ENCODE measurements around the gene DOCK11.

DOCK11 gene

DNA sequence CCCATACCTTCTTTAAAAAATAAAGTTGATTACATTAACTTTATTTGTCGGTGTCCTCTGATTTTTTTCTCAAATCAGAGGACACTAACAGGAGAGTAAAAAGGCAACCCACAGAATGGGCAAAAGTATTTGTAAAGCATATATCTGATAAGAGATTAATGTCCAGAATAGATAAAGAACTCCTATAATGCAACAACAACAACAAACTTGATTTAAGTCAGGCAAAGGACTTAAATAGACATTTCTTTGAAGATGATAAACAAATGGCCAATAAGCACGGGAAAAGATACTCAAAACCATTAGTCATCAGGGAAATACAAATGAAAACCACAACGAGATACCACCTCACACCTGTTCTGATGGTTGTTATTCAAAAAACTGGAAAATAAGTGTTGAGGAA lies 28.7 kb downstream of the DOCK11 start:
- no peak for DNase-seq (ENCODE audit: low read depth in 1 of 2, low spot score in 1 of 2)
- H3K27ac ChIP-seq (replicated peaks) = no peak overlapping the region
- no peak overlapping the region for H3K4me3 ChIP-seq (replicated peaks; ENCODE audit: insufficient read depth, low read length)
- no peak for TF ChIP-seq SPI1 (IDR thresholded peaks at IDR 0.05; ENCODE audit: borderline replicate concordance, low read depth)
- TF ChIP-seq, protein P1, sequence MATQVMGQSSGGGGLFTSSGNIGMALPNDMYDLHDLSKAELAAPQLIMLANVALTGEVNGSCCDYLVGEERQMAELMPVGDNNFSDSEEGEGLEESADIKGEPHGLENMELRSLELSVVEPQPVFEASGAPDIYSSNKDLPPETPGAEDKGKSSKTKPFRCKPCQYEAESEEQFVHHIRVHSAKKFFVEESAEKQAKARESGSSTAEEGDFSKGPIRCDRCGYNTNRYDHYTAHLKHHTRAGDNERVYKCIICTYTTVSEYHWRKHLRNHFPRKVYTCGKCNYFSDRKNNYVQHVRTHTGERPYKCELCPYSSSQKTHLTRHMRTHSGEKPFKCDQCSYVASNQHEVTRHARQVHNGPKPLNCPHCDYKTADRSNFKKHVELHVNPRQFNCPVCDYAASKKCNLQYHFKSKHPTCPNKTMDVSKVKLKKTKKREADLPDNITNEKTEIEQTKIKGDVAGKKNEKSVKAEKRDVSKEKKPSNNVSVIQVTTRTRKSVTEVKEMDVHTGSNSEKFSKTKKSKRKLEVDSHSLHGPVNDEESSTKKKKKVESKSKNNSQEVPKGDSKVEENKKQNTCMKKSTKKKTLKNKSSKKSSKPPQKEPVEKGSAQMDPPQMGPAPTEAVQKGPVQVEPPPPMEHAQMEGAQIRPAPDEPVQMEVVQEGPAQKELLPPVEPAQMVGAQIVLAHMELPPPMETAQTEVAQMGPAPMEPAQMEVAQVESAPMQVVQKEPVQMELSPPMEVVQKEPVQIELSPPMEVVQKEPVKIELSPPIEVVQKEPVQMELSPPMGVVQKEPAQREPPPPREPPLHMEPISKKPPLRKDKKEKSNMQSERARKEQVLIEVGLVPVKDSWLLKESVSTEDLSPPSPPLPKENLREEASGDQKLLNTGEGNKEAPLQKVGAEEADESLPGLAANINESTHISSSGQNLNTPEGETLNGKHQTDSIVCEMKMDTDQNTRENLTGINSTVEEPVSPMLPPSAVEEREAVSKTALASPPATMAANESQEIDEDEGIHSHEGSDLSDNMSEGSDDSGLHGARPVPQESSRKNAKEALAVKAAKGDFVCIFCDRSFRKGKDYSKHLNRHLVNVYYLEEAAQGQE (IDR thresholded peaks at IDR 0.05; ENCODE audit: insufficient replicate concordance, low read depth) = no peak
- no peak for TF ChIP-seq GABPA (IDR thresholded peaks at IDR 0.05; ENCODE audit: low read depth)
- TF ChIP-seq, protein P2, sequence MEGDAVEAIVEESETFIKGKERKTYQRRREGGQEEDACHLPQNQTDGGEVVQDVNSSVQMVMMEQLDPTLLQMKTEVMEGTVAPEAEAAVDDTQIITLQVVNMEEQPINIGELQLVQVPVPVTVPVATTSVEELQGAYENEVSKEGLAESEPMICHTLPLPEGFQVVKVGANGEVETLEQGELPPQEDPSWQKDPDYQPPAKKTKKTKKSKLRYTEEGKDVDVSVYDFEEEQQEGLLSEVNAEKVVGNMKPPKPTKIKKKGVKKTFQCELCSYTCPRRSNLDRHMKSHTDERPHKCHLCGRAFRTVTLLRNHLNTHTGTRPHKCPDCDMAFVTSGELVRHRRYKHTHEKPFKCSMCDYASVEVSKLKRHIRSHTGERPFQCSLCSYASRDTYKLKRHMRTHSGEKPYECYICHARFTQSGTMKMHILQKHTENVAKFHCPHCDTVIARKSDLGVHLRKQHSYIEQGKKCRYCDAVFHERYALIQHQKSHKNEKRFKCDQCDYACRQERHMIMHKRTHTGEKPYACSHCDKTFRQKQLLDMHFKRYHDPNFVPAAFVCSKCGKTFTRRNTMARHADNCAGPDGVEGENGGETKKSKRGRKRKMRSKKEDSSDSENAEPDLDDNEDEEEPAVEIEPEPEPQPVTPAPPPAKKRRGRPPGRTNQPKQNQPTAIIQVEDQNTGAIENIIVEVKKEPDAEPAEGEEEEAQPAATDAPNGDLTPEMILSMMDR (IDR thresholded peaks at IDR 0.05; ENCODE audit: insufficient read depth, low read length) = no peak
- no peak for TF ChIP-seq POLR2AphosphoS5 (IDR thresholded peaks at IDR 0.05; ENCODE audit: low read depth)
- H3K27me3 ChIP-seq (ENCODE audit: insufficient read depth, poor library complexity, severe bottlenecking) = no peaks in the 10 kb centered on the region

DNA sequence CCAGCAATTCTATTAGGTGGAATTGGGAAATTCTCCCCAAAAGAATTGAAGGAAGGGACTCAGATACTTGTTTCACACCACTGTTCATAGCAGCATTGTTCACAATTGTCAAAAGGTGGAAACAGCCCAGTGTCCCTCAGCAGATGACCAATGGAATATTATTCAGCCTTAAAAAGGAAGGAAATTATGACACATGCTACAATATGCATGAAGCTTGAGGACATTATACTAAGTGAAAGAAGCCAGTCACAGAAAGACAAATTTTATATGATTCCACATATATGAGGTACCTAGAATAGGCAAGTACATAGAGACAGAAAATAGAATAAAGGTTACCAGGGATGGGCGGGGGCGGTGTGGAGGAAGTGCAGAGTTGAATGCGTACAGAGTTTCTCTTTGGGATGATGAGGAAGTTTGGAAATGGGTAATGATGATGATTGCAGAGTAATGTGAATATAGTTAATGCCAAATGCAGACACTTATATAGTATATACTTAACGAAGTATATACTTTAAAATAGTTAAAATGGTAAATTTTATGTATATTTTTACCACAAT lies 29.6 kb downstream of the DOCK11 start:
- no peak overlapping the region for H3K27ac ChIP-seq (replicated peaks)
- no peak for DNase-seq (ENCODE audit: low read depth in 1 of 2, low spot score in 1 of 2)
- no peaks in the 10 kb centered on the region for H3K27me3 ChIP-seq (ENCODE audit: insufficient read depth, poor library complexity, severe bottlenecking)
- TF ChIP-seq SPI1 (IDR thresholded peaks at IDR 0.05; ENCODE audit: borderline replicate concordance, low read depth) (no peak), GABPA (IDR thresholded peaks at IDR 0.05; ENCODE audit: low read depth) (no peak), POLR2AphosphoS5 (IDR thresholded peaks at IDR 0.05; ENCODE audit: low read depth) (no peak)
- TF ChIP-seq, protein P1 (IDR thresholded peaks at IDR 0.05; ENCODE audit: insufficient replicate concordance, low read depth) = no peak
- TF ChIP-seq, protein P2 (IDR thresholded peaks at IDR 0.05; ENCODE audit: insufficient read depth, low read length) = no peak
- H3K4me3 ChIP-seq (replicated peaks; ENCODE audit: insufficient read depth, low read length) = no peak overlapping the region

DNA sequence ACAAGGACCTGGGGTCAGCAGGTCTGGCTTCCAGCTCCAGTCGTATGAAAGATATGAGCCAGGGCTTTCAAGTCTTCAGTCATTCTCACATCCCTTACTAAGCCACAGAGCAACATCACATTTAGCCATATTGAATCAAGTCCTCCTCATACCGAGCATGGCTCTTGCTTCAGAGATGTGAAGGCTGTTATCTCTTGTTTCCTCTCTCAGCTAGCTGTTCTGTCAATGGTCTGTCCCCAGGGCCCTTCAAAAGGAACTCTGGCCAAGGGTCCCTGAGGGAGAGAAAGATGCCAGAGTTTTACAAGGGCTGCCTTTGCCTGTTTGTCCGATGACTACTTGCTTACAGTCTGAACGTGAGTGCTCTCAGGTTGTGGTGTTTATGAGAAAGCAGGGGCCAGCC lies 30.5 kb downstream of the DOCK11 start:
- no peak for DNase-seq (ENCODE audit: low read depth in 1 of 2, low spot score in 1 of 2)
- no peak for TF ChIP-seq GABPA (IDR thresholded peaks at IDR 0.05; ENCODE audit: low read depth)
- TF ChIP-seq SPI1 (IDR thresholded peaks at IDR 0.05; ENCODE audit: borderline replicate concordance, low read depth) = no peak
- no peak for TF ChIP-seq POLR2AphosphoS5 (IDR thresholded peaks at IDR 0.05; ENCODE audit: low read depth)
- TF ChIP-seq, protein P2 (IDR thresholded peaks at IDR 0.05; ENCODE audit: insufficient read depth, low read length) = no peak
- H3K27me3 ChIP-seq (ENCODE audit: insufficient read depth, poor library complexity, severe bottlenecking) = no peaks in the 10 kb centered on the region
- no peak overlapping the region for H3K27ac ChIP-seq (replicated peaks)
- H3K4me3 ChIP-seq (replicated peaks; ENCODE audit: insufficient read depth, low read length) = no peak overlapping the region
